ENCODE data around the gene WDR93. TPM values are rescaled to one million over a fixed set of nuclear protein-coding genes. Genes with fewer than 3 reads are reported as not detected.

The WDR93 gene
- total RNA-seq, 4 donors from 2014 or later: 0.13 to 0.42 (median 0.17) TPM; not detected in 1

DNA sequence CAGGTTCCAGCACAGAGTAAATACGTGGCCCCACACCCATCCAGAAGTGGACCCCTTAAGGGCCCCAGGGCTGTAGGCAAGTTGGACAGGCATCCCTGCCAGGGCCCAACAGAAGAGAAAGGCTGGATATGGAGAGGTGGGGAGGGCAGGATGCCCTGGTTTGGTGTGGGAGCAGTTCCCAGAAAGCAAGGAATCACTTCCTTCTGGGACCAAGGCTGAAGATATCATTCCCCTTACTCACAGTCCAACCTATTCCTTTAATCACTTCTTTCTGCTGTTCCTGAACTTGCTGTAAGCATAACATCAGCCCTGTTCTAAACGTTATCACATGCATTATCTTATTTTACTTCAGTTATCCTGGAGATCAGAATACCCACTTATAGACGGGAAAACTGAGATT, 79.4 kb downstream of the WDR93 start:
- TF ChIP-seq, protein P1, sequence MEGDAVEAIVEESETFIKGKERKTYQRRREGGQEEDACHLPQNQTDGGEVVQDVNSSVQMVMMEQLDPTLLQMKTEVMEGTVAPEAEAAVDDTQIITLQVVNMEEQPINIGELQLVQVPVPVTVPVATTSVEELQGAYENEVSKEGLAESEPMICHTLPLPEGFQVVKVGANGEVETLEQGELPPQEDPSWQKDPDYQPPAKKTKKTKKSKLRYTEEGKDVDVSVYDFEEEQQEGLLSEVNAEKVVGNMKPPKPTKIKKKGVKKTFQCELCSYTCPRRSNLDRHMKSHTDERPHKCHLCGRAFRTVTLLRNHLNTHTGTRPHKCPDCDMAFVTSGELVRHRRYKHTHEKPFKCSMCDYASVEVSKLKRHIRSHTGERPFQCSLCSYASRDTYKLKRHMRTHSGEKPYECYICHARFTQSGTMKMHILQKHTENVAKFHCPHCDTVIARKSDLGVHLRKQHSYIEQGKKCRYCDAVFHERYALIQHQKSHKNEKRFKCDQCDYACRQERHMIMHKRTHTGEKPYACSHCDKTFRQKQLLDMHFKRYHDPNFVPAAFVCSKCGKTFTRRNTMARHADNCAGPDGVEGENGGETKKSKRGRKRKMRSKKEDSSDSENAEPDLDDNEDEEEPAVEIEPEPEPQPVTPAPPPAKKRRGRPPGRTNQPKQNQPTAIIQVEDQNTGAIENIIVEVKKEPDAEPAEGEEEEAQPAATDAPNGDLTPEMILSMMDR (IDR thresholded peaks at IDR 0.05): no peak
- TF ChIP-seq POLR2A (IDR thresholded peaks at IDR 0.05; ENCODE audit: low read depth): no peak
- Histone ChIP-seq H3K36me3 (no peaks in the 10 kb centered on the region), H3K27ac (replicated peaks in 1 of 4) (no peak overlapping the region), H3K27me3 (no peaks in the 10 kb centered on the region), H3K4me3 (no peak overlapping the region), H3K4me1 (peaks cover 0 to 2% (median 0%) of the 10 kb centered on the region in 4 donors), H3K9me3 (no peaks in the 10 kb centered on the region)
- no peak for DNase-seq (ENCODE audit: extremely low spot score)
- intact Hi-C loops (cut with DNase I): loop anchor here (10.0 kb wide), 1 partner anchor 205 kb away; no protein-coding TSS in a partner anchor
- 87% methylated on average over 3 of the region's 3 CpGs for WGBS

GRCh38 chr15:89772932-89773583, 82.4 kb downstream of the WDR93 start:
- WGBS: 79% methylated on average over 3 of the region's 3 CpGs

GRCh38 chr15:89774492-89774891, 83.9 kb downstream of the WDR93 start:
- Histone ChIP-seq H3K4me3 (no peak overlapping the region), H3K27me3 (no peaks in the 10 kb centered on the region), H3K27ac (replicated peaks in 1 of 4) (no peak overlapping the region), H3K36me3 (no peaks in the 10 kb centered on the region), H3K9me3 (no peaks in the 10 kb centered on the region), H3K4me1 (peaks cover 11 to 16% (median 14%) of the 10 kb centered on the region in 4 donors)
- WGBS: 95% methylated on average over 5 of the region's 5 CpGs
- no peak for DNase-seq (ENCODE audit: extremely low spot score)
- intact Hi-C loops (cut with DNase I): loop anchor here (10.0 kb wide), 1 partner anchor 200 kb away; no protein-coding TSS in a partner anchor
- no peak for TF ChIP-seq POLR2A (IDR thresholded peaks at IDR 0.05; ENCODE audit: low read depth)
- TF ChIP-seq EP300 (IDR thresholded peaks at IDR 0.05): no peak
- no peak for TF ChIP-seq POLR2AphosphoS5 (IDR thresholded peaks at IDR 0.05)
- TF ChIP-seq, protein P1 (IDR thresholded peaks at IDR 0.05): no peak

More at GRCh38 chr15:89772932-89773583, 82.4 kb downstream of the WDR93 start:
- Histone ChIP-seq H3K36me3 (no peaks in the 10 kb centered on the region), H3K4me3 (no peak overlapping the region), H3K4me1 (peaks cover 11 to 16% (median 14%) of the 10 kb centered on the region in 4 donors), H3K27ac (replicated peaks in 1 of 4) (no peak overlapping the region), H3K27me3 (no peaks in the 10 kb centered on the region), H3K9me3 (no peaks in the 10 kb centered on the region)
- no peak for TF ChIP-seq POLR2A (IDR thresholded peaks at IDR 0.05; ENCODE audit: low read depth)
- TF ChIP-seq, protein P1 (IDR thresholded peaks at IDR 0.05): peak in 1 of 3 experiments; percentile 35
- intact Hi-C loops (cut with DNase I): loop anchor here (10.0 kb wide), 1 partner anchor 202 kb away; no protein-coding TSS in a partner anchor
- no peak for DNase-seq (ENCODE audit: extremely low spot score)

DNA sequence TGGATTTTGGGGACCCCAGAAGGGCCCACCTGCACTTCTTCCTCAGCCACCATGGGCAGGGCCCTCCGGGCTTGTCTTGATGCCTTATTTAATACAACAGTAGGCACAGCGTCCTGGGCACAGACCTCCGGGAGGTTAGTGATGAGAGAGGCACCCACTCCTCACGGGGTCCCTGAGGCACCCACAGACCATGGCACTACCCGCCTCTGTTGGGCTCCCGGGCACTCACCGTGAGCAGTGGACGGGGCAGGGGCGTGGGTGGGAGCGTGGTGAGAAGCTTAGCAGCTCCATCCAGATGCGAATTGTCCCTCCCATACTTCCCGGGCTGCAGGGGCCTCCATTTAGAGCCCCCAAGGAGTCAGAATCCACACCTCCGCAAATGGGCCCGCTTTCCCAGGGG, 85.2 kb downstream of the WDR93 start:
- DNase-seq (ENCODE audit: extremely low spot score): no peak
- H3K36me3 ChIP-seq: no peaks in the 10 kb centered on the region
- H3K4me3 ChIP-seq: peak overlapping the region; percentile 49 to 65 (median 53)
- intact Hi-C loops (cut with DNase I): loop anchor here (10.0 kb wide), 1 partner anchor 199 kb away; no protein-coding TSS in a partner anchor
- H3K4me1 ChIP-seq: peaks cover 11 to 16% (median 14%) of the 10 kb centered on the region in 4 donors
- H3K27ac ChIP-seq (replicated peaks in 1 of 4): peak overlapping the region in 1 of 4 donors; percentile 59
- TF ChIP-seq POLR2A (IDR thresholded peaks at IDR 0.05; ENCODE audit: low read depth) (no peak), EP300 (IDR thresholded peaks at IDR 0.05) (no peak), POLR2AphosphoS5 (IDR thresholded peaks at IDR 0.05) (no peak)
- TF ChIP-seq, protein P1 (IDR thresholded peaks at IDR 0.05): no peak
- H3K27me3 ChIP-seq: no peaks in the 10 kb centered on the region
- 77% methylated on average over 7 of the region's 14 CpGs for WGBS
- H3K9me3 ChIP-seq: no peaks in the 10 kb centered on the region

Data from esophagus muscularis mucosa (tissue), 4 donors.